CD4-positive, alpha-beta T cell treated with Interleukin-15 for 4 hours (primary cell): ENCODE results near the gene CATSPER1.
A peak's percentile ranks its signal among the peaks of the same experiment; 100 is the strongest.

Experiments
- DNase-seq: peaks from one replicate; pipeline ENCODE4 v3.0.0-alpha.2; 2020; ENCODE audit warnings: low spot score

The CATSPER1 gene

GRCh38 chr11:66002648-66003225, 23.5 kb downstream of the CATSPER1 start:
- no peak for DNase-seq

- peak; percentile 95 for DNase-seq
These were observed 24.2 kb downstream of the CATSPER1 start, which contains the start of the genes BANF1 and EIF1AD for GRCh38 chr11:66001942-66002647. Gene BANF1 (plus strand): TSS chr11:66002503. CDS start chr11:66003251, 748 bp downstream. Gene EIF1AD (minus strand): TSS chr11:66002157. CDS start chr11:66000389, 1,768 bp downstream.

GRCh38 chr11:65997286-65997685, 29.0 kb downstream of the CATSPER1 start:
- no peak for DNase-seq

GRCh38 chr11:65992056-65992455, 34.2 kb downstream of the CATSPER1 start:
- no peak for DNase-seq

GRCh38 chr11:65988791-65989592, 37.3 kb downstream of the CATSPER1 start:
- peak; percentile 96 for DNase-seq

- DNase-seq, result no peak
These were observed 38.9 kb downstream of the CATSPER1 start for GRCh38 chr11:65987336-65987735.

- DNase-seq, result no peak
These were observed 42.7 kb downstream of the CATSPER1 start for GRCh38 chr11:65983589-65983987.

- no peak for DNase-seq
These were observed 43.3 kb downstream of the CATSPER1 start for GRCh38 chr11:65982824-65983588.

- no peak for DNase-seq
These were observed 44.1 kb downstream of the CATSPER1 start for GRCh38 chr11:65981972-65982823.

GRCh38 chr11:65981101-65981740, 45.1 kb downstream of the CATSPER1 start:
- no peak for DNase-seq

GRCh38 chr11:65979261-65979759, 47.0 kb downstream of the CATSPER1 start:
- DNase-seq, result no peak

GRCh38 chr11:65978391-65979238, 47.7 kb downstream of the CATSPER1 start:
- no peak for DNase-seq

- DNase-seq, result no peak
These were observed 48.5 kb downstream of the CATSPER1 start for GRCh38 chr11:65977621-65978390.

GRCh38 chr11:65976216-65977176, 49.8 kb downstream of the CATSPER1 start:
- DNase-seq, result no peak

- no peak for DNase-seq
These were observed 50.5 kb downstream of the CATSPER1 start for GRCh38 chr11:65975771-65976170.

GRCh38 chr11:65973439-65974110, 52.7 kb downstream of the CATSPER1 start:
- DNase-seq, result no peak

- no peak for DNase-seq
These were observed 54.2 kb downstream of the CATSPER1 start for GRCh38 chr11:65972116-65972515.
